Upper lobe of left lung (tissue), 6 donors: ENCODE measurements around the gene RHOT2. TPM values are rescaled to one million over a fixed set of nuclear protein-coding genes. Genes with fewer than 3 reads are reported as not detected.

Experiments used
- ATAC-seq, 2 donors: fragments of 200-7000 bp; cut with Tn5 transposase; one replicate each; pipeline ENCODE4 v1.9.1; 2022; ENCODE audit warnings: mild to moderate bottlenecking in 2 of 2, moderate library complexity in 2 of 2; ENCODE audit not compliant: low FRiP score in 2 of 2
- DNase-seq, 2 donors: peaks; one replicate each; pipeline ENCODE4 v3.0.0-alpha.2; 2019 to 2020
- H3K27ac ChIP-seq, 4 donors: fragments of 200-600 bp; sonication (generic); one replicate each; pipeline ENCODE4 v1.5.1; 2016 to 2019
- H3K27me3 ChIP-seq, 4 donors: fragments of 200-600 bp; sonication (generic); one replicate each; pipeline ENCODE4 v1.5.1; 2017 to 2019
- H3K36me3 ChIP-seq, 4 donors: fragments of 200-600 bp; sonication (generic); one replicate each; pipeline ENCODE4 v1.5.1; 2016 to 2019
- H3K4me1 ChIP-seq, 4 donors: fragments of 200-600 bp; sonication (generic); one replicate each; pipeline ENCODE4 v1.5.1; 2018 to 2019
- H3K4me3 ChIP-seq, 4 donors: fragments of 200-600 bp; sonication (generic); one replicate each; pipeline ENCODE4 v1.5.1; 2017 to 2019; ENCODE audit warnings: mild to moderate bottlenecking in 2 of 4, moderate library complexity in 1 of 4
- H3K9me3 ChIP-seq, 4 donors: fragments of 200-600 bp; sonication (generic); one replicate each; pipeline ENCODE4 v1.5.1; 2018 to 2019
- CTCF ChIP-seq, 6 experiments: fragments of 450-650 bp in 4 of 6; fragments of 200-600 bp in 2 of 6; sonication (generic) in 2 of 6; IDR thresholded peaks; one replicate each; pipeline ENCODE4 v1.5.1; 2016 to 2019; ENCODE audit warnings: antibody characterized with exemption in 6 of 6
- EP300 ChIP-seq, 4 donors: sonication (generic); formaldehyde crosslinking; IDR thresholded peaks; one replicate each; pipeline ENCODE4 v1.5.1; 2017; ENCODE audit warnings: antibody characterized with exemption in 4 of 4, control low read depth in 2 of 4
- POLR2A ChIP-seq, 4 donors: fragments of 450-650 bp; IDR thresholded peaks; one replicate each; pipeline ENCODE4 v1.5.1; 2016 to 2017; ENCODE audit warnings: antibody characterized with exemption in 4 of 4, mild to moderate bottlenecking in 2 of 4
- POLR2AphosphoS5 ChIP-seq, 2 donors: sonication (generic); formaldehyde crosslinking; IDR thresholded peaks; one replicate each; pipeline ENCODE4 v1.5.1; 2017; ENCODE audit warnings: antibody characterized with exemption in 2 of 2
- WGBS, 2 donors: methylation state at CpG; one replicate each; pipeline ENCODE4 v1.1.5; 2017 to 2018; 5-methylcytosine and 5-hydroxymethylcytosine counted together
- total RNA-seq, 6 donors: library from RNA; depleted of rRNA in 4 of 6; stranded (reverse); fragments of >200 nt in 4 of 6; gene quantifications; one replicate each; pipeline versions ENCODE4 v1.1.0 to v1.2.1, GENCODE V29; 2016 to 2021
- donor health status: DM: no; HTN: no; CAD: no; lungs with moderate emphysema.
- donor health status: DM: no; HTN: yes; CAD: no; lungs with severe emphysema.

The RHOT2 gene
- total RNA-seq, 6 donors from 2014 or later = 53.0 to 535 (median 107) TPM

DNA sequence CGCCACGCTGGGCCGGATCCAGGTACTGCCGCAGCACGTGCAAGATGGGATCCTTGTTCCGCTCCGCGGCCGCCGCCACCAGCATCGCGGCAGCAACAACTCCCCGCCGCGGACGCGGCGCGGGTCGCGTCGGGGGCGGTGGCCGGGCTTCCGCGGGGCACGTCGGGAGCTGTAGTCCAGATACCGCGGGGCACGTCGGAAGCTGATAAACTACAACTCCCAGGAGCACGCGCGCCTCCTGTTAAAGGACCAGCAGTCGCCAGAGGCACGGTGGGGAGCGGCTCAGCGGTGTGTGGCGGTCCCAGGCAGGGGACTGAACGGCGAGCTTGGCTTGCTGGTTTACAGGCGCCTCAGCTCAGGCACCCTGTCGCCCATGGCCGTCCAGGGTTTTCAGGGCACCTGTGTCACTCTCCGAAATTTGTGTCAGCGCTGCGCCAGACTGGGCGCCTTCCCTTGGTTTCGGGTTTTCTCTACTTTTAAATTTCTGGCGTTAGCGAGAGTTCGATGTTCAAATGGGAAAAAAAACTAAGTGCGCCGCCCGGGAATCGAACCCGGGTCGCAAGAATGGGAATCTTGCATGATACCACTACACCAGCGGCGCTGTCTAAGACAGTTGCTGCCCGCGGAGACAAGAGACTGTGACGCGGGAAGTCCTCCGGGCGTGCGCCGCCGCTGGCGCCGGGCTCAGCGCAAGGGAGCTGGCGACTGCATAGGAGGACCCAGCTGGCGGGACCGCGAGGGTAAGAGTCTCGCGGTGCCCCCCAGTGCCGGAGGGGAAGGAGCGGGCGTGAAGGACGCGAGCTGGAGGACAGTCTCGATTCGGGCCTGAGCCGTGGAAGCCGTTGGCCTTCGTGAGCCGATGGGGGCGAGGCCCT, 31.5 kb upstream of the RHOT2 start, which contains the start of gene METTL26:
Gene METTL26 (minus strand): TSS at position 100 of the 875 bp plus-strand sequence. CDS start 15 bp downstream, at position 85.
- Histone ChIP-seq H3K27me3 (no peaks in the 10 kb centered on the region), H3K36me3 (peaks cover 0 to 18% (median 15%) of the 10 kb centered on the region in 4 donors), H3K4me1 (peaks cover 17 to 45% (median 29%) of the 10 kb centered on the region in 4 donors), H3K9me3 (no peaks in the 10 kb centered on the region), H3K4me3 (peak within 1 kb of the TSS; percentile 80 to 100 (median 90)), H3K27ac (peak within 1 kb of the TSS; percentile 94 to 99 (median 96))
- ATAC-seq (peak; percentile 94 to 95), DNase-seq (peak; percentile 97 to 98)
- TF ChIP-seq POLR2AphosphoS5 (IDR thresholded peaks at IDR 0.05) (peak; percentile 68 to 78), EP300 (IDR thresholded peaks at IDR 0.05) (peak in 1 of 4 donors; percentile 66), POLR2A (IDR thresholded peaks at IDR 0.05) (peak in 3 of 4 donors; percentile 60 to 89 (median 75)), CTCF (IDR thresholded peaks at IDR 0.05) (peak in 2 of 6 experiments; percentile 43 to 56)
- WGBS, 2 donors = 0 to 1% methylated on average over 12 to 60 of the region's 91 CpGs

- H3K27me3 ChIP-seq = no peaks in the 10 kb centered on the region
- H3K27ac ChIP-seq = peak overlapping the region; percentile 94 to 99 (median 96)
- peak; percentile 91 to 96 for DNase-seq
- no peak for TF ChIP-seq CTCF (IDR thresholded peaks at IDR 0.05)
- no peak for TF ChIP-seq POLR2A (IDR thresholded peaks at IDR 0.05)
- peak overlapping the region; percentile 26 to 92 (median 84) for H3K4me3 ChIP-seq
- peaks cover 18 to 53% (median 30%) of the 10 kb centered on the region in 4 donors for H3K4me1 ChIP-seq
- no peaks in the 10 kb centered on the region for H3K9me3 ChIP-seq
- peaks cover 0 to 18% (median 15%) of the 10 kb centered on the region in 4 donors for H3K36me3 ChIP-seq
- 18 to 29% methylated on average over 15 to 28 of the region's 53 CpGs for WGBS, 2 donors
- peak; percentile 92 to 94 for ATAC-seq
Observed at GRCh38 chr16:637081-638018, 30.6 kb upstream of the RHOT2 start.

- TF ChIP-seq CTCF (IDR thresholded peaks at IDR 0.05) = no peak
- TF ChIP-seq POLR2AphosphoS5 (IDR thresholded peaks at IDR 0.05) = no peak
- no peak for TF ChIP-seq POLR2A (IDR thresholded peaks at IDR 0.05)
- no peak for TF ChIP-seq EP300 (IDR thresholded peaks at IDR 0.05)
- 79 to 100% methylated on average over 2 to 15 of the region's 15 CpGs for WGBS, 2 donors
- H3K27ac ChIP-seq = peak overlapping the region in 2 of 4 donors; percentile 63 to 95
- H3K9me3 ChIP-seq = no peaks in the 10 kb centered on the region
- no peak overlapping the region for H3K4me3 ChIP-seq
- H3K36me3 ChIP-seq = peaks cover 0 to 11% (median 10%) of the 10 kb centered on the region in 4 donors
- peak in 1 of 2 donors; percentile 74 for DNase-seq
- H3K27me3 ChIP-seq = no peaks in the 10 kb centered on the region
- peaks cover 25 to 60% (median 37%) of the 10 kb centered on the region in 4 donors for H3K4me1 ChIP-seq
- no peak for ATAC-seq
Observed at GRCh38 chr16:638034-638543, 29.8 kb upstream of the RHOT2 start.

- Histone ChIP-seq H3K4me1 (peaks cover 28 to 68% (median 44%) of the 10 kb centered on the region in 4 donors), H3K27ac (no peak overlapping the region), H3K36me3 (peaks cover 0 to 4% (median 2%) of the 10 kb centered on the region in 4 donors), H3K27me3 (no peaks in the 10 kb centered on the region), H3K9me3 (no peaks in the 10 kb centered on the region), H3K4me3 (no peak overlapping the region)
- TF ChIP-seq CTCF (IDR thresholded peaks at IDR 0.05) (no peak), POLR2AphosphoS5 (IDR thresholded peaks at IDR 0.05) (no peak), POLR2A (IDR thresholded peaks at IDR 0.05) (no peak), EP300 (IDR thresholded peaks at IDR 0.05) (no peak)
- ATAC-seq = no peak
- peak in 1 of 2 donors; percentile 71 for DNase-seq
- WGBS, 2 donors = 87 to 89% methylated on average over 9 of the region's 9 CpGs
Observed at GRCh38 chr16:638836-639235, 29.1 kb upstream of the RHOT2 start.
